Endothelial cell of umbilical vein (primary cell): Measurements from ENCODE around the gene PIK3R6. TPM values are rescaled to one million over a fixed set of nuclear protein-coding genes. Genes with fewer than 3 reads are reported as not detected.
"Not testable (repeated sequence)": the region's sequence is repeated elsewhere in the genome, so short reads cannot be mapped to it uniquely, and the experiment has no call there.

Experiments
- BruUV-seq: library from RNA; stranded (reverse); fragments of 400-500 nt; replicated peaks from 2 replicates; lab custom pipeline; 2021; lab: Mats Ljungman, UMichigan
- CTCF ChIA-PET: fragments of 300-600, 350-600 bp; sonication (Branson Sonifier 250); formaldehyde crosslinking; loops from one replicate; lab custom pipeline; 2021; ENCODE audit warnings: antibody characterized with exemption, inconsistent platforms; lab: Charles Lee
- POLR2A ChIA-PET: fragments of 300-600, 350-600 bp; sonication (Branson Sonifier 250); formaldehyde crosslinking; loops from one replicate; lab custom pipeline; 2021; ENCODE audit warnings: antibody characterized with exemption, inconsistent platforms; lab: Charles Lee
- DNase-seq: peaks from one replicate; pipeline ENCODE4 v3.0.0-alpha.2; 2011; ENCODE audit warnings: low read depth, low spot score
- FAIRE-seq: peaks from 2 replicates; lab custom pipeline; 2011; peaks lifted over from hg19 to GRCh38; lab: Jason Lieb, UNC
- H2AFZ ChIP-seq: 2 replicates; pipeline ENCODE4 v1.6.0; 2012; ENCODE audit warnings: low read depth, low read length, control low read depth, inconsistent platforms
- H3K27ac ChIP-seq: 2 replicates; pipeline ENCODE4 v1.5.1; 2011; ENCODE audit warnings: low read depth, mild to moderate bottlenecking, control low read depth, low read length, moderate library complexity; ENCODE audit not compliant: insufficient read depth
- H3K27me3 ChIP-seq, 2 experiments: 2 replicates each; pipeline versions ENCODE4 v1.6.0 to v1.6.1; 2011; ENCODE audit warnings: low read length in 2 of 2, mixed read lengths in 1 of 2; ENCODE audit not compliant: control insufficient read depth in 2 of 2, insufficient read depth in 2 of 2
- H3K36me3 ChIP-seq, 2 experiments: 2 replicates in 1 of 2; 3 replicates in 1 of 2; pipeline ENCODE4 v1.5.1; 2011; ENCODE audit warnings: low read length in 2 of 2, mild to moderate bottlenecking in 1 of 2, moderate library complexity in 1 of 2; ENCODE audit not compliant: control insufficient read depth in 2 of 2, insufficient read depth in 2 of 2; ENCODE audit errors: extremely low read depth in 1 of 2
- H3K4me1 ChIP-seq: 3 replicates; pipeline ENCODE4 v1.5.1; 2011; ENCODE audit warnings: mild to moderate bottlenecking, low read length; ENCODE audit not compliant: control insufficient read depth, insufficient read depth; ENCODE audit errors: extremely low read depth
- H3K4me2 ChIP-seq: 2 replicates; pipeline ENCODE4 v1.6.1; 2011; ENCODE audit warnings: low read length, control low read depth, mixed read lengths; ENCODE audit not compliant: insufficient read depth
- H3K4me3 ChIP-seq, 3 experiments: fragments of 200-600 bp in 1 of 3; sonication (generic), shearing (Covaris generic) in 1 of 3; replicated peaks in 1 of 3; 2 replicates each; pipeline ENCODE4 v1.5.1; 2011 to 2016; ENCODE audit warnings: control low read depth in 3 of 3, low read length in 3 of 3, mild to moderate bottlenecking in 2 of 3, inconsistent platforms in 1 of 3, low read depth in 1 of 3, moderate library complexity in 1 of 3; ENCODE audit not compliant: insufficient read depth in 1 of 3
- H3K79me2 ChIP-seq: 2 replicates; pipeline ENCODE4 v1.6.0; 2012; ENCODE audit warnings: low read length, inconsistent platforms; ENCODE audit not compliant: control insufficient read depth, insufficient read depth
- H3K9ac ChIP-seq: replicated peaks from 2 replicates; pipeline ENCODE3; 2011; ENCODE audit warnings: low read length, control low read depth; ENCODE audit not compliant: insufficient read depth; ENCODE audit errors: extremely low read depth
- H3K9me1 ChIP-seq: replicated peaks from 3 replicates; pipeline ENCODE4 v1.6.0; 2011; ENCODE audit warnings: mild to moderate bottlenecking, low read length; ENCODE audit not compliant: control insufficient read depth, insufficient read depth; ENCODE audit errors: extremely low read depth
- H3K9me3 ChIP-seq: replicated peaks from 2 replicates; pipeline ENCODE4 v1.5.1; 2012; ENCODE audit warnings: low read length, inconsistent platforms; ENCODE audit not compliant: control insufficient read depth, insufficient read depth
- H4K20me1 ChIP-seq: replicated peaks from 2 replicates; pipeline ENCODE3; 2011; ENCODE audit warnings: mild to moderate bottlenecking, low read length; ENCODE audit not compliant: control insufficient read depth, insufficient read depth; ENCODE audit errors: extremely low read depth
- POLR2A ChIP-seq: IDR thresholded peaks from 2 replicates; pipeline ENCODE4 v1.6.1; 2012; ENCODE audit warnings: low read depth, mild to moderate bottlenecking, control low read depth, low read length
- dilution Hi-C: fragments of 300-500 bp; cut with MboI; formaldehyde crosslinking; loops from one replicate; pipeline ENCODE4 v1.15.0; 2019; ENCODE audit warnings: low sequenced_read_pairs; ENCODE audit not compliant: extremely low pct_ligation_motif_present
- intact Hi-C: fragments of 100-400 bp; cut with micrococcal nuclease; formaldehyde crosslinking; loops from one replicate; pipeline ENCODE4 v1.10.0; 2022
- polyA plus RNA-seq, 4 experiments: library from polyadenylated mRNA; depleted of rRNA in 3 of 4; stranded (reverse) in 3 of 4; unstranded in 1 of 4; fragments of >200 nt; gene quantifications; 2 replicates each; pipeline versions ENCODE4 v1.2.1 to v1.2.3, GENCODE V29; 2011 to 2012; ENCODE audit warnings: missing spikeins in 1 of 4
- total RNA-seq: library from RNA; stranded (reverse); gene quantifications from 2 replicates; pipeline ENCODE4 v1.2.3, GENCODE V29; 2021

The PIK3R6 gene
- total and polyA plus RNA-seq, 2 donors (not counting 3 experiments of a cell fraction or from before 2014, with no cell fraction given): not detected

DNA sequence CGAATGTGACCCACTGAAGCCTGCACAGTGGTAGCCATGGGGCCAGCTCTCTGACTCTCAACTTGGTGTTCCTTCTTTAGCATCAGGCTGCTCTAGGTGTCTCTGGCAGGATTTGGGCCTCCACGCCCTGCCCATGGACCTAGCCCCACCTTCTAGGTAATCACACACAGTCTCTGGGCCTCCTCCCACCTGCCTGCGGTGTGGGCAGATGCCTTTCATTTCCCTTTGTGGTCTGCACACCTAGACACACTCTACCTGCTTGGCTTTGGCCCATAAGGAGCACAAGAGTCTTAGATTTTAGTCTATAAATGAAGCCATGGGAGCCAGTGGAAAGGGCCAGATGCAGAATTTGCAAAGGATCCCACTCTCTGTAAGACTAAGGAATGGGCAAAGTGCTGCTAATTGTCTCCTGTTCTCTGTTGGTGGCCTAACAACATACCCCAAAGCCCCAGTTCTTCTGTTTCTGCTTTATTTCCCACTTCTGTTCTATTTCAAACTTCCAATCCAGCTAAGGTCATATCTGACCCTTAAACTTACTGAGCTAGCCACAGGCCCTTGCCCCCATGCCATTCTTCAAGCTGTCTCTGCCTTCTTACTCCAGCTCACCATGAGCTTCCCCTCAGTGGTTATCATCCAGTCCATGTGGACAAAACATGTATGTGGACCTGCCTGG lies 61.1 kb downstream of the PIK3R6 start:
- CTCF ChIA-PET: interaction anchor here (0.8 kb wide), 1 partner anchor 21 kb away, joined by 3 read pairs; no protein-coding TSS in a partner anchor

DNA sequence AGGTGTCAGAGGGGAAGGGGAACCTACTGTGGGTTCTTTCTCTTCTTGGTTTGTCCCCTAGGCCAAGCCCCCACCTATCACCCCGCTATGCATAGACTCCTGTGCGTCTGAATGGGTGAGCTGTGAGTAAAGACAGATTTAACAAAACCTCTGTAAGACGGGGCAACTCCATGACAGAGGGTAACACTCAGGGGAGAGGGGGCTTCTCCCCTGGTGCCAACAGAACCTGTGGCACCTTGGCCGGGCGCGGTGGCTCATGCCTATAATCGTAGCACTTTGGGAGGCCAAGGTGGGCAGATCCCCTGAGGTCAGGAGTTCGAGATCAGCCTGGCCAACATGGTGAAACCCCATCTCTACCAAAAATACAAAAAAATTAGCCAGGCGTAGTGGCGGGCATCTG lies 62.1 kb downstream of the PIK3R6 start:
- dilution Hi-C loops, BruUV-seq, H3K4me1 ChIP-seq, H3K9me1 ChIP-seq, H3K27me3 ChIP-seq, H3K9me3 ChIP-seq, H2AFZ ChIP-seq, FAIRE-seq, CTCF ChIA-PET, H4K20me1 ChIP-seq, H3K79me2 ChIP-seq, H3K27ac ChIP-seq, H3K9ac ChIP-seq, DNase-seq, H3K36me3 ChIP-seq, H3K4me2 ChIP-seq, POLR2A ChIA-PET, H3K4me3 ChIP-seq, intact Hi-C loops: not testable (repeated sequence)

More for the DNA sequence above, 61.1 kb downstream of the PIK3R6 start:
- no TSS peak for BruUV-seq
- POLR2A ChIA-PET: no interaction called here
- H3K36me3 ChIP-seq: no peaks in the 10 kb centered on the region
- H3K27me3 ChIP-seq: no peaks in the 10 kb centered on the region
- FAIRE-seq (no peak), DNase-seq (no peak)
- intact Hi-C loops: no loop called here
- no peak overlapping the region for H3K9ac ChIP-seq
- no peaks in the 10 kb centered on the region for H3K9me3 ChIP-seq
- H4K20me1 ChIP-seq: no peaks in the 10 kb centered on the region
- no peak overlapping the region for H3K4me2 ChIP-seq
- H3K79me2 ChIP-seq: no peaks in the 10 kb centered on the region
- no peaks in the 10 kb centered on the region for H3K9me1 ChIP-seq
- TF ChIP-seq POLR2A: no peak
- H2AFZ ChIP-seq: no peak overlapping the region
- H3K4me1 ChIP-seq: no peaks in the 10 kb centered on the region
- H3K27ac ChIP-seq: no peak overlapping the region
- dilution Hi-C loops: no loop called here
- H3K4me3 ChIP-seq: no peak overlapping the region
